HG03521 (cell line): ENCODE results near the gene ITPKC.

Experiments
- ATAC-seq: cut with Tn5 transposase; IDR thresholded peaks from one replicate; pipeline ENCODE4 v1.9.1; 2021; ENCODE audit warnings: mild to moderate bottlenecking, moderate library complexity; ENCODE audit not compliant: unreplicated experiment

Gene ITPKC

GRCh38 chr19:40716482-40717324 is at the start of gene ITPKC, which contains the start of gene COQ8B:
TSS of gene ITPKC (plus strand) at chr19:40717112. CDS start at chr19:40717136, 24 bp downstream.
TSS of gene COQ8B (minus strand) at chr19:40716886. CDS start at chr19:40714632, 2,254 bp downstream.
- peak; percentile 68 for ATAC-seq

GRCh38 chr19:40667602-40668001 is 49.3 kb upstream of the ITPKC start:
- no peak for ATAC-seq

- no peak for ATAC-seq
Observed at GRCh38 chr19:40668991-40669614, 47.8 kb upstream of the ITPKC start.

- no peak for ATAC-seq
Observed at GRCh38 chr19:40671404-40671803, 45.5 kb upstream of the ITPKC start.

GRCh38 chr19:40672038-40672437 is 44.9 kb upstream of the ITPKC start:
- ATAC-seq, result no peak

- no peak for ATAC-seq
Observed at GRCh38 chr19:40672573-40673299, 44.2 kb upstream of the ITPKC start.

GRCh38 chr19:40673397-40673796 is 43.5 kb upstream of the ITPKC start:
- no peak for ATAC-seq

- no peak for ATAC-seq
Observed at GRCh38 chr19:40674291-40674690, 42.6 kb upstream of the ITPKC start.

GRCh38 chr19:40677156-40677555 is 39.8 kb upstream of the ITPKC start:
- no peak for ATAC-seq

- no peak for ATAC-seq
Observed at GRCh38 chr19:40681039-40681438, 35.9 kb upstream of the ITPKC start.

GRCh38 chr19:40682431-40682964 is 34.4 kb upstream of the ITPKC start:
- no peak for ATAC-seq

- ATAC-seq, result no peak
Observed at GRCh38 chr19:40683437-40683836, 33.5 kb upstream of the ITPKC start.

- ATAC-seq, result no peak
Observed at GRCh38 chr19:40684280-40684679, 32.6 kb upstream of the ITPKC start.

GRCh38 chr19:40685016-40685526 is 31.8 kb upstream of the ITPKC start:
- ATAC-seq, result no peak

GRCh38 chr19:40685563-40685962 is 31.3 kb upstream of the ITPKC start:
- no peak for ATAC-seq

GRCh38 chr19:40686882-40687524 is 29.9 kb upstream of the ITPKC start:
- ATAC-seq, result no peak

GRCh38 chr19:40687525-40688016 is 29.3 kb upstream of the ITPKC start:
- ATAC-seq, result no peak

GRCh38 chr19:40688309-40688708 is 28.6 kb upstream of the ITPKC start:
- ATAC-seq, result no peak

- no peak for ATAC-seq
Observed at GRCh38 chr19:40688987-40689338, 27.9 kb upstream of the ITPKC start.

GRCh38 chr19:40689339-40690049 is 27.4 kb upstream of the ITPKC start:
- no peak for ATAC-seq
